ENCODE data around the gene STX4. TPM values are rescaled to one million over a fixed set of nuclear protein-coding genes. Genes with fewer than 3 reads are reported as not detected.

Gene STX4
- total and polyA plus RNA-seq, 4 donors, result 11.4 to 22.1 (median 17.4) TPM

GRCh38 chr16:30996324-30996984, 36.9 kb upstream of the STX4 start (continued):
- TF ChIP-seq GABPA (IDR thresholded peaks at IDR 0.05 in 1 of 2, conservative IDR thresholded peaks at IDR 0.05 in 1 of 2), result peak in 1 of 2 donors; percentile 50
- TF ChIP-seq JUND (IDR thresholded peaks at IDR 0.05), result peak; percentile 58 to 68
- peak; percentile 96 for TF ChIP-seq SP1 (IDR thresholded peaks at IDR 0.05)

GRCh38 chr16:30996985-30997724, 36.2 kb upstream of the STX4 start:
- peak overlapping the region; percentile 66 to 81 (median 71) for H3K4me3 ChIP-seq (ENCODE audit: low read depth in 1 of 3, low read length in 3 of 3)
- DNase-seq (ENCODE audit: low spot score), result peak; percentile 93
- H3K9ac ChIP-seq (ENCODE audit: low read depth in 1 of 2, low read length in 2 of 2), result peak overlapping the region; percentile 64 to 75
- H3K9me3 ChIP-seq (ENCODE audit: control insufficient read depth in 4 of 4, low read length in 3 of 4), result no peaks in the 10 kb centered on the region
- no peak for TF ChIP-seq CTCF (IDR thresholded peaks at IDR 0.05; ENCODE audit: low read depth, low read length, missing input control)
- peak; percentile 14 to 29 for TF ChIP-seq RXRA (IDR thresholded peaks at IDR 0.05)
- peak; percentile 12 for TF ChIP-seq TAF1 (conservative IDR thresholded peaks at IDR 0.05)
- peak in 1 of 2 donors; percentile 19 for TF ChIP-seq RAD21 (IDR thresholded peaks at IDR 0.05)
- peak overlapping the region; percentile 95 to 96 for H3K27ac ChIP-seq (ENCODE audit: low read depth in 1 of 2, low read length in 2 of 2)
- 3% methylated on average over 60 of the region's 60 CpGs for WGBS
- H3K36me3 ChIP-seq (ENCODE audit: control insufficient read depth in 4 of 4, insufficient read depth in 3 of 4, low read depth in 1 of 4, low read length in 3 of 4), result no peaks in the 10 kb centered on the region
- H3K27me3 ChIP-seq (ENCODE audit: control insufficient read depth in 4 of 4, insufficient read depth in 4 of 4, low read length in 3 of 4), result no peaks in the 10 kb centered on the region
- H3K4me1 ChIP-seq (ENCODE audit: control insufficient read depth in 4 of 4, insufficient read depth in 4 of 4, low read length in 3 of 4), result peaks cover 3 to 36% (median 30%) of the 10 kb centered on the region in 4 donors

- WGBS, result 73% methylated on average over 21 of the region's 21 CpGs
These were observed 35.3 kb upstream of the STX4 start for GRCh38 chr16:30997725-30998711.

More at GRCh38 chr16:30997725-30998711, 35.3 kb upstream of the STX4 start:
- TF ChIP-seq HNF4G (IDR thresholded peaks at IDR 0.05) (no peak), EGR1 (IDR thresholded peaks at IDR 0.05; ENCODE audit: low read depth in 2 of 2) (no peak), YY1 (IDR thresholded peaks at IDR 0.05) (no peak), REST (IDR thresholded peaks at IDR 0.05) (no peak), ZBTB33 (IDR thresholded peaks at IDR 0.05) (no peak), TAF1 (conservative IDR thresholded peaks at IDR 0.05) (no peak), RAD21 (IDR thresholded peaks at IDR 0.05) (no peak), JUND (IDR thresholded peaks at IDR 0.05) (no peak), SP1 (IDR thresholded peaks at IDR 0.05) (no peak), HNF4A (conservative IDR thresholded peaks at IDR 0.05) (no peak)
- TF ChIP-seq, protein P1, sequence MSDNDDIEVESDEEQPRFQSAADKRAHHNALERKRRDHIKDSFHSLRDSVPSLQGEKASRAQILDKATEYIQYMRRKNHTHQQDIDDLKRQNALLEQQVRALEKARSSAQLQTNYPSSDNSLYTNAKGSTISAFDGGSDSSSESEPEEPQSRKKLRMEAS (IDR thresholded peaks at IDR 0.05), result no peak
- H3K27ac ChIP-seq (ENCODE audit: low read depth in 1 of 2, low read length in 2 of 2), result peak overlapping the region; percentile 95 to 96
- peaks cover 3 to 36% (median 30%) of the 10 kb centered on the region in 4 donors for H3K4me1 ChIP-seq (ENCODE audit: control insufficient read depth in 4 of 4, insufficient read depth in 4 of 4, low read length in 3 of 4)
- H3K4me3 ChIP-seq (ENCODE audit: low read depth in 1 of 3, low read length in 3 of 3), result peak overlapping the region in 2 of 3 donors; percentile 58 to 71
- no peaks in the 10 kb centered on the region for H3K27me3 ChIP-seq (ENCODE audit: control insufficient read depth in 4 of 4, insufficient read depth in 4 of 4, low read length in 3 of 4)
- no peaks in the 10 kb centered on the region for H3K36me3 ChIP-seq (ENCODE audit: control insufficient read depth in 4 of 4, insufficient read depth in 3 of 4, low read depth in 1 of 4, low read length in 3 of 4)
- H3K9me3 ChIP-seq (ENCODE audit: control insufficient read depth in 4 of 4, low read length in 3 of 4), result no peaks in the 10 kb centered on the region
- DNase-seq (ENCODE audit: low spot score), result no peak
- H3K9ac ChIP-seq (ENCODE audit: low read depth in 1 of 2, low read length in 2 of 2), result no peak overlapping the region

All from liver (tissue), 9 donors.